ENCODE data around the gene LIN7A.

The LIN7A gene

GRCh38 chr12:80869264-80869663 is 68.5 kb downstream of the LIN7A start:
- Histone ChIP-seq H3K9me3 (ENCODE audit: insufficient read depth, low read length) (no peaks in the 10 kb centered on the region), H4K20me1 (ENCODE audit: insufficient read depth, low read length) (no peaks in the 10 kb centered on the region), H3K4me3 (ENCODE audit: low read length) (no peak overlapping the region), H3K9ac (ENCODE audit: low read length) (no peak overlapping the region), H3K79me2 (ENCODE audit: low read length) (no peaks in the 10 kb centered on the region), H3K27ac (ENCODE audit: low read length) (no peak overlapping the region), H3K27me3 (ENCODE audit: low read depth, low read length) (no peaks in the 10 kb centered on the region), H2AFZ (ENCODE audit: low read depth, low read length) (no peak overlapping the region), H3K4me2 (ENCODE audit: low read length) (no peak overlapping the region), H3K36me3 (replicated peaks; ENCODE audit: low read depth, low read length) (no peaks in the 10 kb centered on the region), H3K4me1 (ENCODE audit: low read length) (no peaks in the 10 kb centered on the region)
- no peak for TF ChIP-seq EZH2phosphoT487 (IDR thresholded peaks at IDR 0.05; ENCODE audit: low read depth)
- TF ChIP-seq, protein P1, sequence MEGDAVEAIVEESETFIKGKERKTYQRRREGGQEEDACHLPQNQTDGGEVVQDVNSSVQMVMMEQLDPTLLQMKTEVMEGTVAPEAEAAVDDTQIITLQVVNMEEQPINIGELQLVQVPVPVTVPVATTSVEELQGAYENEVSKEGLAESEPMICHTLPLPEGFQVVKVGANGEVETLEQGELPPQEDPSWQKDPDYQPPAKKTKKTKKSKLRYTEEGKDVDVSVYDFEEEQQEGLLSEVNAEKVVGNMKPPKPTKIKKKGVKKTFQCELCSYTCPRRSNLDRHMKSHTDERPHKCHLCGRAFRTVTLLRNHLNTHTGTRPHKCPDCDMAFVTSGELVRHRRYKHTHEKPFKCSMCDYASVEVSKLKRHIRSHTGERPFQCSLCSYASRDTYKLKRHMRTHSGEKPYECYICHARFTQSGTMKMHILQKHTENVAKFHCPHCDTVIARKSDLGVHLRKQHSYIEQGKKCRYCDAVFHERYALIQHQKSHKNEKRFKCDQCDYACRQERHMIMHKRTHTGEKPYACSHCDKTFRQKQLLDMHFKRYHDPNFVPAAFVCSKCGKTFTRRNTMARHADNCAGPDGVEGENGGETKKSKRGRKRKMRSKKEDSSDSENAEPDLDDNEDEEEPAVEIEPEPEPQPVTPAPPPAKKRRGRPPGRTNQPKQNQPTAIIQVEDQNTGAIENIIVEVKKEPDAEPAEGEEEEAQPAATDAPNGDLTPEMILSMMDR (IDR thresholded peaks at IDR 0.05; ENCODE audit: low read depth, low read length) = no peak

DNA sequence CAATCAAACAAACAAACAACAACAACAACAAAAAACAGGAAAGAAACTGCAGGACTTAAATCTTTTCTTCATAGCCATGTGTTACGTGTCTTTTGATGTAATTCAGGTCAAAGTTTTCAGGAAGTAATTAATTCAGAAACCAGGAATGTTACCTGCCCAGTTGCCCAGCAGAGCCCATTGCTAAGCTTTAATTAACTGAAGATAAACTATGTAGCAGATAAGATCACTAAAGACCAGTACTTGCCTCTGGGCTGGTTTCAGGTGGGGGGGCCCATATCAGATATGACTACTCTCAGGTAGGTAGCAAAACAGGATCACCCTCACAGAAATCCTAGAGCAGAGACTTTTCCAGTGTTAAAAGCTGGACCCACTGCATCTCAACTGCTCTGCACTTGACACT is 69.2 kb downstream of the LIN7A start:
- H3K4me3 ChIP-seq (ENCODE audit: low read length) = no peak overlapping the region
- TF ChIP-seq, protein P1 (IDR thresholded peaks at IDR 0.05; ENCODE audit: low read depth, low read length) = no peak
- no peak for TF ChIP-seq EZH2phosphoT487 (IDR thresholded peaks at IDR 0.05; ENCODE audit: low read depth)
- no peaks in the 10 kb centered on the region for H4K20me1 ChIP-seq (ENCODE audit: insufficient read depth, low read length)
- no peak overlapping the region for H2AFZ ChIP-seq (ENCODE audit: low read depth, low read length)
- H3K9me3 ChIP-seq (ENCODE audit: insufficient read depth, low read length) = no peaks in the 10 kb centered on the region
- no peak overlapping the region for H3K4me2 ChIP-seq (ENCODE audit: low read length)
- H3K27ac ChIP-seq (ENCODE audit: low read length) = no peak overlapping the region
- no peak overlapping the region for H3K9ac ChIP-seq (ENCODE audit: low read length)
- H3K4me1 ChIP-seq (ENCODE audit: low read length) = no peaks in the 10 kb centered on the region
- no peaks in the 10 kb centered on the region for H3K79me2 ChIP-seq (ENCODE audit: low read length)
- no peaks in the 10 kb centered on the region for H3K27me3 ChIP-seq (ENCODE audit: low read depth, low read length)
- no peaks in the 10 kb centered on the region for H3K36me3 ChIP-seq (replicated peaks; ENCODE audit: low read depth, low read length)

DNA sequence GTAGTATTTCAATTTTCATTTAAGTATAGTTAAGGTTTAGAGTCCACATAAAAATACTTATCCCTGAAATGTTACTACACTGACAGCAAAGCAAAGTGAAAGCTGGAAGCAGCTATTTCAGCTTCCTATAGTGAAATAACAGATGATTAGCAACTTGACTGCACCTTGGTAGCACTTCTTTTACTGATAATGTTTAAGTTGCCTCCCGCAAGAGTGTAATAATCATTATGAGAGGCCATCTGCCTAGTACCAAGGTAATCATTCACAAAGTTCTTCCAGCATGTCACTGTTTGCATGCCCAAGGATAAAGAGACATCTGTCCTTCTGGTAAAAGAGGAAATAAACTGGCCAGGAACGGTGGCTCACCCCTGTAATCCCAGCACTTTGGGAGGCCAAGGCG is 69.8 kb downstream of the LIN7A start:
- no peak overlapping the region for H2AFZ ChIP-seq (ENCODE audit: low read depth, low read length)
- no peaks in the 10 kb centered on the region for H3K36me3 ChIP-seq (replicated peaks; ENCODE audit: low read depth, low read length)
- H3K79me2 ChIP-seq (ENCODE audit: low read length) = no peaks in the 10 kb centered on the region
- H3K9ac ChIP-seq (ENCODE audit: low read length) = no peak overlapping the region
- no peak overlapping the region for H3K4me3 ChIP-seq (ENCODE audit: low read length)
- H3K27ac ChIP-seq (ENCODE audit: low read length) = no peak overlapping the region
- TF ChIP-seq, protein P1 (IDR thresholded peaks at IDR 0.05; ENCODE audit: low read depth, low read length) = no peak
- no peak for TF ChIP-seq EZH2phosphoT487 (IDR thresholded peaks at IDR 0.05; ENCODE audit: low read depth)
- no peaks in the 10 kb centered on the region for H4K20me1 ChIP-seq (ENCODE audit: insufficient read depth, low read length)
- H3K4me2 ChIP-seq (ENCODE audit: low read length) = no peak overlapping the region
- no peaks in the 10 kb centered on the region for H3K27me3 ChIP-seq (ENCODE audit: low read depth, low read length)
- no peaks in the 10 kb centered on the region for H3K4me1 ChIP-seq (ENCODE audit: low read length)
- no peaks in the 10 kb centered on the region for H3K9me3 ChIP-seq (ENCODE audit: insufficient read depth, low read length)

GRCh38 chr12:80864046-80864735 is 73.5 kb downstream of the LIN7A start:
- TF ChIP-seq EZH2phosphoT487 (IDR thresholded peaks at IDR 0.05; ENCODE audit: low read depth) = no peak
- TF ChIP-seq, protein P1 (IDR thresholded peaks at IDR 0.05; ENCODE audit: low read depth, low read length) = no peak
- Histone ChIP-seq H3K4me1 (ENCODE audit: low read length) (no peaks in the 10 kb centered on the region), H3K9ac (ENCODE audit: low read length) (no peak overlapping the region), H3K4me2 (ENCODE audit: low read length) (no peak overlapping the region), H3K79me2 (ENCODE audit: low read length) (no peaks in the 10 kb centered on the region), H3K36me3 (replicated peaks; ENCODE audit: low read depth, low read length) (no peaks in the 10 kb centered on the region), H3K27me3 (ENCODE audit: low read depth, low read length) (no peaks in the 10 kb centered on the region), H4K20me1 (ENCODE audit: insufficient read depth, low read length) (no peaks in the 10 kb centered on the region), H2AFZ (ENCODE audit: low read depth, low read length) (no peak overlapping the region), H3K27ac (ENCODE audit: low read length) (no peak overlapping the region), H3K9me3 (ENCODE audit: insufficient read depth, low read length) (no peaks in the 10 kb centered on the region), H3K4me3 (ENCODE audit: low read length) (no peak overlapping the region)

Measured in OCI-LY3 (cell line).